CD14-positive monocyte (primary cell): Measurements from ENCODE around the gene FBXL17. TPM values are rescaled to one million over a fixed set of nuclear protein-coding genes. Genes with fewer than 3 reads are reported as not detected.

Source experiments
- DNase-seq, 3 donors: peaks; one replicate each; pipeline ENCODE4 v3.0.0-alpha.2; 2011 to 2022
- H2AFZ ChIP-seq: 2 replicates; pipeline ENCODE4 v1.6.0; 2012; ENCODE audit warnings: mild to moderate bottlenecking, low read depth, low read length, inconsistent platforms; ENCODE audit not compliant: insufficient read depth, poor library complexity, severe bottlenecking
- H3K27ac ChIP-seq, 2 donors: 1 replicate in 1 of 2; 2 replicates in 1 of 2; pipeline ENCODE4 v1.5.1; 2012 to 2013; ENCODE audit warnings: low read length in 2 of 2, control low read depth in 1 of 2, inconsistent platforms in 1 of 2, low read depth in 1 of 2, mild to moderate bottlenecking in 1 of 2
- H3K27me3 ChIP-seq, 2 donors: one replicate each; pipeline versions ENCODE4 v1.6.0 to v1.6.1; 2011 to 2013; ENCODE audit warnings: low read length in 2 of 2; ENCODE audit not compliant: control insufficient read depth in 2 of 2, insufficient read depth in 2 of 2
- H3K36me3 ChIP-seq, 2 donors: replicated peaks in 1 of 2; 1 replicate in 1 of 2; 2 replicates in 1 of 2; pipeline versions ENCODE4 v1.5.1 to v1.6.1; 2012 to 2013; ENCODE audit warnings: low read length in 2 of 2, control low read depth in 1 of 2, inconsistent platforms in 1 of 2, mild to moderate bottlenecking in 1 of 2; ENCODE audit not compliant: insufficient read depth in 2 of 2, control insufficient read depth in 1 of 2
- H3K4me1 ChIP-seq, 2 donors: 1 replicate in 1 of 2; 2 replicates in 1 of 2; pipeline versions ENCODE4 v1.5.1 to v1.6.1; 2012 to 2013; ENCODE audit warnings: low read length in 2 of 2, control low read depth in 1 of 2, inconsistent platforms in 1 of 2, mild to moderate bottlenecking in 1 of 2, moderate library complexity in 1 of 2; ENCODE audit not compliant: insufficient read depth in 2 of 2, control insufficient read depth in 1 of 2
- H3K4me2 ChIP-seq: replicated peaks from 2 replicates; pipeline ENCODE3; 2012; ENCODE audit warnings: low read length, moderate library complexity, mild to moderate bottlenecking; ENCODE audit not compliant: poor library complexity, severe bottlenecking; ENCODE audit errors: extremely low read depth
- H3K4me3 ChIP-seq, 3 experiments: fragments of 200-600 bp in 1 of 3; sonication (generic) in 1 of 3; replicated peaks in 1 of 3; 1 replicate in 2 of 3; 2 replicates in 1 of 3; pipeline ENCODE4 v1.5.1; 2011 to 2013; ENCODE audit warnings: low read length in 3 of 3, mild to moderate bottlenecking in 3 of 3, control low read depth in 2 of 3, low read depth in 2 of 3, inconsistent platforms in 1 of 3, moderate library complexity in 1 of 3
- H3K79me2 ChIP-seq: 2 replicates; pipeline ENCODE4 v1.6.0; 2012; ENCODE audit warnings: mild to moderate bottlenecking, control low read depth, inconsistent platforms, low read length, moderate library complexity; ENCODE audit not compliant: insufficient read depth
- H3K9ac ChIP-seq: 2 replicates; pipeline ENCODE4 v1.6.0; 2017; ENCODE audit warnings: low read length, mild to moderate bottlenecking; ENCODE audit not compliant: insufficient read depth, poor library complexity, severe bottlenecking
- H3K9me3 ChIP-seq, 2 donors: replicated peaks in 1 of 2; 1 replicate in 1 of 2; 2 replicates in 1 of 2; pipeline versions ENCODE4 v1.5.1 to v1.6.1; 2012 to 2013; ENCODE audit warnings: low read length in 2 of 2, control low read depth in 1 of 2; ENCODE audit not compliant: control insufficient read depth in 1 of 2, insufficient read depth in 1 of 2
- H4K20me1 ChIP-seq: 2 replicates; pipeline ENCODE4 v1.6.0; 2012; ENCODE audit warnings: mild to moderate bottlenecking, low read length, control low read depth, moderate library complexity; ENCODE audit not compliant: insufficient read depth
- H3K27ac Mint-ChIP-seq, 7 donors: one replicate each; pipeline ENCODE4 v1.8.0; 2020; ENCODE audit warnings: mild to moderate bottlenecking in 7 of 7, mixed read lengths in 7 of 7, moderate library complexity in 6 of 7, inconsistent platforms in 2 of 7
- H3K27me3 Mint-ChIP-seq, 3 donors: one replicate each; pipeline ENCODE4 v1.8.0; 2021 to 2022; ENCODE audit warnings: low read depth in 3 of 3, mild to moderate bottlenecking in 3 of 3, mixed read lengths in 3 of 3, moderate library complexity in 3 of 3, inconsistent platforms in 1 of 3
- H3K36me3 Mint-ChIP-seq, 2 donors: one replicate each; pipeline ENCODE4 v1.8.0; 2020; ENCODE audit warnings: mixed read lengths in 2 of 2, inconsistent platforms in 1 of 2, mild to moderate bottlenecking in 1 of 2
- H3K4me1 Mint-ChIP-seq: one replicate; pipeline ENCODE4 v1.8.0; 2020; ENCODE audit warnings: mild to moderate bottlenecking, mixed read lengths
- H3K4me3 Mint-ChIP-seq, 2 donors: one replicate each; pipeline ENCODE4 v1.8.0; 2020; ENCODE audit warnings: mild to moderate bottlenecking in 2 of 2, mixed read lengths in 2 of 2, moderate library complexity in 1 of 2
- H3K9me3 Mint-ChIP-seq, 7 donors: one replicate each; pipeline ENCODE4 v1.8.0; 2020 to 2022; ENCODE audit warnings: mixed read lengths in 7 of 7, mild to moderate bottlenecking in 6 of 7, moderate library complexity in 6 of 7, inconsistent platforms in 2 of 7
- WGBS: methylation state at CpG from one replicate; pipeline ENCODE4 v1.1.5; 2013; ENCODE audit warnings: missing lambda C conversion rate; ENCODE audit not compliant: insufficient coverage; 5-methylcytosine and 5-hydroxymethylcytosine counted together
- intact Hi-C, 2 donors: fragments of 100-400 bp; cut with micrococcal nuclease; formaldehyde crosslinking; loops; one replicate each; pipeline versions ENCODE4 v1.15.0 to v1.15.1; 2023
- polyA plus RNA-seq, 3 donors: library from polyadenylated mRNA; depleted of rRNA in 1 of 3; unstranded in 2 of 3; stranded (reverse) in 1 of 3; fragments of 300-500 nt in 2 of 3; fragments of >200 nt in 1 of 3; fragmentation: Illumina TruSeq in 2 of 3; gene quantifications; 1 replicate in 2 of 3; 2 replicates in 1 of 3; pipeline ENCODE4 v1.2.3, GENCODE V29; 2012 to 2021
- TF ChIP-seq, protein P1 (sequence below): fragments of 200-600 bp; IDR thresholded peaks from one replicate; pipeline ENCODE4 v1.8.0; 2022; ENCODE audit warnings: antibody characterized with exemption, mild to moderate bottlenecking

The FBXL17 gene
- polyA plus RNA-seq, 3 donors: 1.5 to 6.6 (median 2.0) TPM

DNA sequence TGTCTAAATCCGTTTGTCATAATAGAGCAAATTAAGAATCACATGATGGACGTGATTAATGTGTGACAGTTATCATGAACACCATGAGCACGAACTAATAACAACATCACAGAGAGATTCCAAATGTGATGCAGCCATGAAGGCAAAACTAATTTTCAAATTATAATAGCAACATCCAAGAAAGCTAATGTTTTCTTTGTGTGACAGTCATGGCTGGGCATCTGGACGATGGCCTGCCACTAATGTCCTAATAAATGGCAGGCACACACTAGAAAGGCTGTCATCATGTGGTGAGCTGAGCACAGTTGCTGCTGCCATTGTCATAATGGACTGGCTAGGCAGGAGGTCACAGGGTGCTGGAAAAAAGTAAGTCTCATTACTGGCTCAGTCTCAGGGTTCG, 431.1 kb downstream of the FBXL17 start:
- 100% methylated on average over 1 of the region's 5 CpGs for WGBS
- intact Hi-C loops: no loop called here
- H3K79me2 ChIP-seq: no peaks in the 10 kb centered on the region
- H3K27me3 ChIP-seq: no peaks in the 10 kb centered on the region
- H3K4me1 ChIP-seq: no peaks in the 10 kb centered on the region
- Mint-ChIP-seq H3K9me3 (peaks cover 0 to 5% (median 0%) of the 10 kb centered on the region in 7 donors), H3K27ac (no peak overlapping the region), H3K27me3 (no peaks in the 10 kb centered on the region), H3K4me1 (no peaks in the 10 kb centered on the region), H3K4me3 (no peak overlapping the region), H3K36me3 (no peaks in the 10 kb centered on the region)
- H2AFZ ChIP-seq: no peak overlapping the region
- no peak overlapping the region for H3K27ac ChIP-seq
- no peak overlapping the region for H3K4me2 ChIP-seq
- H3K36me3 ChIP-seq: no peaks in the 10 kb centered on the region
- no peak overlapping the region for H3K9ac ChIP-seq
- H4K20me1 ChIP-seq: no peaks in the 10 kb centered on the region
- no peak overlapping the region for H3K4me3 ChIP-seq
- H3K9me3 ChIP-seq: no peaks in the 10 kb centered on the region
- TF ChIP-seq, protein P1, sequence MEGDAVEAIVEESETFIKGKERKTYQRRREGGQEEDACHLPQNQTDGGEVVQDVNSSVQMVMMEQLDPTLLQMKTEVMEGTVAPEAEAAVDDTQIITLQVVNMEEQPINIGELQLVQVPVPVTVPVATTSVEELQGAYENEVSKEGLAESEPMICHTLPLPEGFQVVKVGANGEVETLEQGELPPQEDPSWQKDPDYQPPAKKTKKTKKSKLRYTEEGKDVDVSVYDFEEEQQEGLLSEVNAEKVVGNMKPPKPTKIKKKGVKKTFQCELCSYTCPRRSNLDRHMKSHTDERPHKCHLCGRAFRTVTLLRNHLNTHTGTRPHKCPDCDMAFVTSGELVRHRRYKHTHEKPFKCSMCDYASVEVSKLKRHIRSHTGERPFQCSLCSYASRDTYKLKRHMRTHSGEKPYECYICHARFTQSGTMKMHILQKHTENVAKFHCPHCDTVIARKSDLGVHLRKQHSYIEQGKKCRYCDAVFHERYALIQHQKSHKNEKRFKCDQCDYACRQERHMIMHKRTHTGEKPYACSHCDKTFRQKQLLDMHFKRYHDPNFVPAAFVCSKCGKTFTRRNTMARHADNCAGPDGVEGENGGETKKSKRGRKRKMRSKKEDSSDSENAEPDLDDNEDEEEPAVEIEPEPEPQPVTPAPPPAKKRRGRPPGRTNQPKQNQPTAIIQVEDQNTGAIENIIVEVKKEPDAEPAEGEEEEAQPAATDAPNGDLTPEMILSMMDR: no peak
- no peak for DNase-seq

DNA sequence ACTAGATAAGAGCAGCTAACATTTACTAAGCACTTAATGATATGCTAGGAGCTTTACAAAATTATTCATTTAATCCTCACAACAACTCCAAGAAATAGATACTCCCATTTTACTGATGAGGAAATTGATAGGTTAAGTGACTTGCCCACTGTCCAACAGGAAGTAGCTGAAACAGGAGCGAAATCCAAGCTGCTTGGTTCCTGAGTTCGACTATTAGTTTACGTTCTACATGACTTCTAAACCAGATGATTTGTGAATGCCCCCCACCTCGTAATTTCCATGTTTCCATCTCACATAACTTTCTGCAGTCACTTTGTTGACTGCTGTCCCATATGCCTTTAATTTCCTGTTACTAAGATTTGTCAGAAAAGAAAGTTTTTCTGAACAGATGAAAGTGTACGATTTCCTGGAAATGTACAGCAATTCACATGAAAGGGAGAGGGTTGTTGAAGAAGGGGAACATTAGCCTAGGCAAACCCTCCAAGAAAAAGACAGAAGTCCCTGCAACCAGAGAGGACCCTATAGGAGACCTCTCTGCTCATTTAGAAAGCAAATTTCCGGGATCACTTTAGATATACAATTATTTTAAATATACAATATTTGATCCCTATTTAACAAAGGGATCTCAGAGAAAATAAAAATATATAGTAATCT, 432.1 kb downstream of the FBXL17 start:
- no peak overlapping the region for H3K27ac Mint-ChIP-seq
- no peak for DNase-seq
- Histone ChIP-seq H3K9ac (no peak overlapping the region), H4K20me1 (no peaks in the 10 kb centered on the region), H3K4me1 (no peaks in the 10 kb centered on the region), H2AFZ (no peak overlapping the region), H3K79me2 (no peaks in the 10 kb centered on the region), H3K27me3 (no peaks in the 10 kb centered on the region), H3K4me3 (no peak overlapping the region), H3K9me3 (no peaks in the 10 kb centered on the region), H3K36me3 (no peaks in the 10 kb centered on the region), H3K27ac (no peak overlapping the region), H3K4me2 (no peak overlapping the region)
- no peaks in the 10 kb centered on the region for H3K27me3 Mint-ChIP-seq
- H3K36me3 Mint-ChIP-seq: no peaks in the 10 kb centered on the region
- TF ChIP-seq, protein P1: no peak
- no peaks in the 10 kb centered on the region for H3K4me1 Mint-ChIP-seq
- intact Hi-C loops: no loop called here
- WGBS: 92% methylated on average over 3 of the region's 6 CpGs
- no peak overlapping the region for H3K4me3 Mint-ChIP-seq
- peaks cover 0 to 5% (median 0%) of the 10 kb centered on the region in 7 donors for H3K9me3 Mint-ChIP-seq
